Measurements from ENCODE around the gene GGT7.

Gene GGT7

DNA sequence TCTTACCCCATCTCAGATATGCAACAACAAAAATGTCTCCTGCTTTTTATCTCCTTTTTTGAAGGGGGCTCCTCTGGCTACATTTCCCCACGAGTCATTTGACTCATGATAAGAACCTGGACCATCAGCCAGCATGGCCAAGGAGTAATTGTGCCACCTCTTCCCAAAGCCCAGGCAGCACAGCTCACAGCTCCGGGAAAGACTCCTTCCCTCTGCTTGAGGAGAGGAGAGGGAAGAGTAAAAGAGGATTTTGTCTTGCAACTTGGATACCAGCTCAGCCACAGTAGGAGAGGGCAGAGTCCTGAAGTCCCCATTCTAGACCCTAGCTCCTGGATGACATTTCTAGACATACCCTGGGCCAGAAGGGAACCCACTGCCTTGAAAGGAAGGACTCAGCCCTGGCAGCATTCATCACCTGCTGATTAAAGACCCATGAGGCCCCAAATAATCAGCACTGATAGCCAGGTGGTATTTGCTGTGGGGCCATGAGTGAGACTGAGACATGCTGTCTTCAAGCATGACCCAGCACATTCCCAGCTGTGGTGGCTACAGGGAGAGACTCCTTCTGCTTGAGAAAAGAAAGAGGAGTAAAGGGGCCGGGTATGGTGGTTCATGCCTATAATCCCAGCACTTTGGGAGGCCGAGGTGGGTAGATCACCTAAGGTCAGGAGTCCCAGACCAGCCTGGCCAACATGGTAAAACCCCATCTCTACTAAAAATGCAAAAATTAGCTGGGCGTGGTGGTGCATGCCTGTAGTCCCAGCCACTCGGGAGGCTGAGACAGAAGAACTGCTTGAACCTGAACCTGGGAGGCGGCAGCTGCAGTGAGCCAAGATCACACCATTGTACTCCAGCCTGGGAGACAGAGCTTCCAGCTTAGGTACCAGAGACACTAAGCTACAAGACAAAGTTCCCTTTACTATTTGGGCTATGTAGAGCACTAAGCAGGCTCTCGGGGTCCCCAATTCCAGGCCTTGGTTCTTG, 75.4 kb downstream of the GGT7 start:
- no peak for DNase-seq (ENCODE audit: low read depth, low spot score)

More for the DNA sequence above, 75.4 kb downstream of the GGT7 start:
- H3K27ac ChIP-seq = no peak overlapping the region
